ENCODE results near the gene ADAM21.
"Not testable (repeated sequence)": the region's sequence is repeated elsewhere in the genome, so short reads cannot be mapped to it uniquely, and the experiment has no call there.

ADAM21 gene

DNA sequence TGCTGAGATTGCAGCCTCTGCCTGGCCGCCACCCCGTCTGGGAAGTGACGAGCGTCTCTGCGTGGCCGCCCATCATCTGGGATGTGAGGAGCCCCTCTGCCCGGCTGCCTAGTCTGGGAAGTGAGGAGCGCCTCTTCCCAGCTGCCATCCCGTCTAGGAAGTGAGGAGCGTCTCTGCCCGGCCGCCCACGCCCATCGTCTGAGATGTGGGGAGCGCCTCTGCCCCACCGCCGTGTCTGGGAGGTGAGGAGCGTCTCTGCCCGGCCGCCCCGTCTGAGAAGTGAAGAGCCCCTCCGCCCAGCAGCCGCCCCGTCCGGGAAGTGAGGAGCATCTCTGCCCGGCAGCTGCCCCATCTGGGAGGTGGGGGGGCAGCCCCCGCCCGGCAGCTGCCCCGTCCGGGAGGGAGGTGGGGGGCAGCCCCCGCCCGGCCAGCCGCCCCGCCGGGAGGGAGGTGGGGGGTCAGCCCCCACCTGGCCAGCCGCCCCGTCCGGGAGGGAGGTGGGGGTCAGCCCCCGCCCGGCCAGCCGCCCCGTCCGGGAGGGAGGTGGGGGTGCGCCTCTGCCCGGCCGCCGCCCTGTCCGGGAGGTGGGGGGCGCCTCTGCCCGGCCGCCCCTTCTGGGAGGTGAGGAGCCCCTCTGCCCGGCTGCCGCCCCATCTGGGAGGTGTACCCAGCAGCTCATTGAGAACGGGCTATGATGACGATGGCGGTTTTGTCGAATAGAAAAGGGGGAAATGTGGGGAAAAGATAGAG is 25.6 kb downstream of the ADAM21 start:
- DNase-seq (ENCODE audit: low read depth, low spot score), result not testable (repeated sequence)

DNA sequence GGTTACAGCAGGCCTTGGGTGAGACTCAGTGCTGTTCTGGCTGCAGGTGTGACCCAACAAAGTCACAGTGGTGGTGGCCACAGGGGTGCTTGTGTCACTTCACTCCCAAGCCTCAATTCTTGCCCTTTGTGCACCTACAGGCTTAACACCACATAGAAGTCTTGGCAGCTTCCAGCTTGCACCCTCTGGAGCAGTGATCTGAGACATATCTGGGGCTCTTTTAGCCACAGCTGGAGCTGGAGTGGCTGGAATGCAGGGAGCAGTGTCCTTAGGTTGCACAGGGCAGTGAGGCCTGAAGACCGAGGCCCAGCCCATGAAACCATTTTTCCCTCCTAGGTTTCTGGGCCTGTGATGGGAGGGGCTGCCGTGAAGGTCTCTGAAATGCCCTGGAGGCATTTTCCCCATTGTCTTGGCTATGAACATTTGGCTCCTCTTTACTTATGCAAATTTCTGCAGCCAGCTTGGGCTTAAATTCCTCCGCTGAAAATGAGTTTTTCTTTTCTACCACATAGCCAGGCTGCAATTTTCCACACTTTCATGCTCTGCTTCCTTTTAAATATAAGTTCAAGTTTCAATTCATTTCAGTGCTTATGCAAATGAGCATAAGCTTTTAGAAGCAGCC is 37.7 kb downstream of the ADAM21 start:
- no peak for DNase-seq (ENCODE audit: low read depth, low spot score)

DNA sequence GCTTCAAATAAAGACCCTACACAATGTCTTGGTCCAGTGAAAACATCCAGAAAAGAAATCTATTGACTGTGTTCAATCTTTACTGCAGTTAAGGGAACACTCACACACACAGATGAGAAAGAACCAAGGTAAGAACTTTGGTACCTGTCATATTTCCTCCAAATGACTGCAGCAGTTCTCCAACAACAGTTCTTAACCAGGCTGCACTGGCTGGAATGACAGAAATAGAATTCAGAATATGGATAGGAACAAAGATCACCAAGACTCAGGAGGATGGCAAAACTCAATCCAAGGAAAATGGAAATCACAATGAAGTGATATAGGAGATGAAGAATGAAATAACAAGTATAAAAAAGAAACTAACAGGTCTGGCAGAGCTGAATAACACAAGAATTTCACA is 46.2 kb downstream of the ADAM21 start:
- no peak for DNase-seq (ENCODE audit: low read depth, low spot score)

Data from iPS DF 19.7 (cell line).